ENCODE measurements around the gene BCKDHA.
"Not testable (repeated sequence)": the region's sequence is repeated elsewhere in the genome, so short reads cannot be mapped to it uniquely, and the experiment has no call there.

BCKDHA gene

GRCh38 chr19:41426952-41427646 lies 29.5 kb downstream of the BCKDHA start, which contains the start of gene B3GNT8:
TSS of gene B3GNT8 (minus strand) at chr19:41427374. CDS start at chr19:41426778, 596 bp downstream.
- no peak for DNase-seq

DNA sequence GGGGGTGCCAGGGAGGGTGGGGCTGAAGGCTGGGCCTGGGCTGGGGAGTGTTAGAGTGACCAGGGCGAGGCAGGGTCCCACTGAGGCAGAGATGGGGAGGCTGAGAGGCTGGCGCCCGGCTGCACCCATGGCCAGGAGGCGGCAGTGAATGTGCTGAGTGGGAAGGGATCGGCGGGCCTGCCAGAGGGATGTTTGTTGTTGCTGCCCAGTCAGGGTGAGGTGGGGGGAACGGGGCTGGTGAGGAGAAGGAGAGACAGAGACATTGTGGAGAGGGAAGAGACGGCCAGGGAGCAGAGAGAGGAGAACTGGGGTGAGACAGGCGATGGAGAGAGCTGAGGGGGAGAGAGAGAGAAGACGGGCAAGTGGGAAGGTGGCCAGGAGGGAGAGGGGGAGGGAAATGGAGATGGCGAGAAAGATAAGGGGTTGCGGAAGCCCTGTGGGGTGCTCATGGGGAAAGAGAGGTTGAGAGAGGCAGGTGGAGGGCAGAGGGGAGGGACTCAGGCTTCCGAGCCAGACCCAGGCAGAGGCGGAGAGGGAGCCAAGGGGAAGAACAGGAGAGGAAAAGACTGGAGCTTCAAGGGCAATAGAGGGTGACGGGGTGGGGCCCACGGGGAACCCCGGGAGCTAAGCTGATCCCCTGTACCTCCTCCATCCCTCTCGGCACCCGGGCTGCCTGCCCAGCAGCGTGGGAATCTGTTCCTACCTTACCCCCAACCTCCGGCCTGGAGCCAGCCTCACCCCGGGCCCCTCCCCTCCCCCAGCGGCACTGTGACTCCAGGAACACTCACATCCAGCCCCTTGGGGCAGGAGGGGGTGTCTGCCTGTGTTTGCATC lies 30.2 kb downstream of the BCKDHA start:
- no peak for DNase-seq

GRCh38 chr19:41428481-41428859 lies 30.9 kb downstream of the BCKDHA start:
- DNase-seq: no peak

GRCh38 chr19:41430922-41431321 lies 33.3 kb downstream of the BCKDHA start:
- DNase-seq: no peak

DNA sequence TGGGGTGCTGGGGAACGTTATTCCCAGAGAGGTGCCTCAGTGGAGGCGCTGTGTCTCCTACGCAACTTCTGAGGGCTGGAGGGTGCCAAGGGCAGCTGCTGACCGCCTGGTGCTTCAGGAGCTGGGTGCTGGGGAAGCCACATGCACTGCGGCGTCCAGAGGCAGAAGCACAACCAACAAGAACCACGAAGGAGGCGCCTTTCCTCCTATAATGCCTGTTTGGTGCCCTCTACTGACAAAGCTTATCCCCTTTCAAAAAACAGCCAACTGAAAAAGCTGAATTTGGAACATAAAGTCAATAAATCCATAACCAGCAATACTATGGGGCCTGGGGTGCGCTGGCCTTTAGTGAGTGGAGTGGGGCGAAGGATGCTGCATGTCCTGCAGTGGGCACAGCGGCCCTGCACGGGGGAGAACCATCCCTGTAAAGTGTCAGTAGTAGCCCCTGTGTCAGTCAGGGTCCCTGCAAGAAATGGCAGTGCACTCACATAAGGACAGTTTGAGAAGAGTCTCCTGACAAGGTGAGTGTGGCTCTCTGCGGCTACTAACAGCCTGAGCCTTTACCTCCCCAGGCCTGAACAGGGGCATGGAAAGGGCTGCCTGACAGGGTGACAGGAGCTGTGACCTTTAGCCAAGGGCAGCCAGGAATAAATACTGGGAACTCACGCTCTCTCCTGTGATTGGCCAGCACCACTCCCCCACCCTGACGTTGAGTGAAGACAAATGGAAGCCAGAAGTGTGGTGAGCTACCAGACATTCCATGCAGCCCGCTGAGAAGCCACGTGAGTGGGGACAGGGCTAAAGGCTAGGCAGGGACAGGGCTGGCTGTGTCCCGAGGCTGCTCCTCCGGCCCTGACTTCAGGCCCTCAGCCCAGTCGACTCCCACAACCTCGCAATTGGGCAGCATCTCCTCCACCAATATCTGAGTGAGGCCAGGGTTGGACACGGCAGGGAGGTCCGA lies 34.1 kb downstream of the BCKDHA start:
- no peak for DNase-seq

GRCh38 chr19:41433171-41433570 lies 35.6 kb downstream of the BCKDHA start:
- no peak for DNase-seq

DNA sequence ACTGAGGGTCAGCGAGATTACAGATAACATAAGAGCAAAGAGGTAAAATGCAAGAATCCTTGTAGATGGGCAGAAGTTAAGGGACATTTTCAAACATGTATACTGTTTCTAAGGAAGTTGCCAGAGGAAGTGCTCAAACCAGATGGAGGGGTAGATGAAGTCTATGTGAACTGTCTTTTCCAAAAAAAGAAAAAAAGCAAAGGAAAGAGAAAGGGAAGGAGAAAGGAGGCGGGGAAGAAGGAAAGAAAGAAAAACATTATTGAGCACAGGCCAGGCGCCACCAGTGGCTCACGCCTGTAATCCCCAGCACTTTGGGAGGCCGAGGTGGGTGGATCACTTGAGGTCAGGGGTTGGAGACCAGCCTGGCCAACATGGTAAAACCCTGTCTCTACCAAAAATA lies 36.8 kb downstream of the BCKDHA start:
- DNase-seq: no peak

DNA sequence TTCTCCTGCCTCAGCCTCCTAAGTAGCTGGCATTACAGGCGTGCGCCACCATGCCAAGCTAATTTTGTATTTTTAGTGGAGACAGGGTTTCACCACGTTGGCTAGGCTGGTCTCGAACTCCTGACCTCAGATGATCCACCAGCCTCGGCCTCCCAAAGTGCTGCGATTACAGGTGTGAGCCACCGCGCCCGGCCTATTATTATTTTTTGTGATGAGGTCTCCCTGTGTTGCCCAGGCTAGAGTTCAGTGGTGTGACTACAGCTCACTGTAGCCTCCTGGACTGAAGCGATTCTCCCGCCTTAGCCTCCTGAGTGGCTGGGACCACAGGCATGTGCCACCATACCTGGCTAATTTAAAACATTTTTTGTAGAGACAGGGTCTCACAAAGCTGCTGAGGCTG lies 37.8 kb downstream of the BCKDHA start:
- DNase-seq: not testable (repeated sequence)

DNA sequence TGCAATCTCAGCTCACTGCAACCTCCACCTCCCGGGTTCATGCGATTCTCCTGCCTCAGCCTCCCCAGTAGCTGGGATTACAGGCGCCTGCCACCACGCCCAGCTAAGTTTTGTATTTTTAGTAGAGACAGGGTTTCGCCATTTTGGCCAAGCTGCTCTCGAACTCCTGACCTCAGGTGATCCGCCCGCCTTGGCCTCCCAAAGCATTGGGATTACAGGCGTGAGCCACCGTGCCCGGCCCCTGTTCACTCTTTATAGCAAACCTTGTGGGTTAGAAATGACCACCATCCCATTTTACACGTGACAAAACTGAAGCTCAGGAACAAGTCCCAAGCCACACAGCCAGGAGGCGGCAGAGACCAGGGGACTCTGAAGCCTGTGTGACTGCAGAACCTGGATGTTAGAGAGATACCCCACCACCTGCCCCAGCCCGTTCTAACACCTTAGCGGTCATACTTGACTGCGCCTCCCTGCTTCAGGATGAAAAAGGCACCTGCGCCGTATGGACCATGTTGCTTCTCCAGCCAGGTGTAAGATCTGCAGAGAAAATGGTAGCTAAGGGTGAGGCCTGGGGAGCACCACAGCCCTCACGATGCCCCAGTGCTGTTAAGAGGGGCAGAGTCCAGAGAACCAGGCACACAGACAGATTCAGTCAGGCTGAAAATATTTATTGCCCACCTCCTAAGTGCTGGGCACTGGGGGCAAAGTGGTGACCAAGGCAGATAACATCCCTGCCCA lies 38.5 kb downstream of the BCKDHA start:
- no peak for DNase-seq

- no peak for DNase-seq
Measured at GRCh38 chr19:41436674-41436951, 39.0 kb downstream of the BCKDHA start.

- no peak for DNase-seq
Measured at GRCh38 chr19:41437944-41438574, 40.4 kb downstream of the BCKDHA start.

GRCh38 chr19:41439441-41440222 lies 42.0 kb downstream of the BCKDHA start, which contains the start of gene DMAC2:
TSS of gene DMAC2 (minus strand) at chr19:41439912. CDS start at chr19:41439899, 13 bp downstream.
- DNase-seq: peak; percentile 84

GRCh38 chr19:41441321-41441945 lies 43.8 kb downstream of the BCKDHA start:
- no peak for DNase-seq

GRCh38 chr19:41442473-41443355 lies 45.1 kb downstream of the BCKDHA start, which contains the start of gene ERICH4:
TSS of gene ERICH4 (plus strand) at chr19:41443156. CDS start at chr19:41443170, 14 bp downstream.
- DNase-seq: no peak

DNA sequence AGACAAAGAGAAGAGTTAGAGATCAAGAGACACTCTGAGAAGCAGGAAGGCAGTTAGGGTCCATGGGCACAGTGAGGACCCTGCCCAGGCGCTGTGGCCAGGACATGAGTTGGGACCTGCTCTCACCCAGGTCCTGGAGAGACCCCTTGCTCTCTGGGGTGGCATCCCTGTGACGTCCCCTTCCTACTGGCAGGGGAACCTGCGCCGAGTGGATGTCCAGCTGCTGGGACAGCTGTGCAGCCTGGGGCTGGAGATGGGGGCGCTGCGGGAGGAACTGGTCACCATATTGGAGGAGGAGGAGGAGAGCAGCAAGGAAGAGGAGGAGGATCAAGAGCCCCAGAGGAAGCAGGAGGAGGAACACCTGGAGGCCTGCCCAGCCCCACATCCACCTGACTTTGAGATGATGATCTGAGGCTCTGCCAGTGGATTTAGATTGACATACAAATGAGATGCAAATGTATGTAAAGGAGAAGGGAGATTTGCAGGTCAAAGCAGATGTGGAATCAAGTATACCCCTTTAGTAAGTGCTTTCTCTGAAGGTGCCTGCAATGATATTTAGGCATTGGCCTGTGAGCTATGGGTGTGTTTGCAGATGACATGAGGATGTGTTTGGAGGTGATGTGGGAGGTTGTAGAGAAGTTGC lies 46.3 kb downstream of the BCKDHA start:
- DNase-seq: no peak

DNA sequence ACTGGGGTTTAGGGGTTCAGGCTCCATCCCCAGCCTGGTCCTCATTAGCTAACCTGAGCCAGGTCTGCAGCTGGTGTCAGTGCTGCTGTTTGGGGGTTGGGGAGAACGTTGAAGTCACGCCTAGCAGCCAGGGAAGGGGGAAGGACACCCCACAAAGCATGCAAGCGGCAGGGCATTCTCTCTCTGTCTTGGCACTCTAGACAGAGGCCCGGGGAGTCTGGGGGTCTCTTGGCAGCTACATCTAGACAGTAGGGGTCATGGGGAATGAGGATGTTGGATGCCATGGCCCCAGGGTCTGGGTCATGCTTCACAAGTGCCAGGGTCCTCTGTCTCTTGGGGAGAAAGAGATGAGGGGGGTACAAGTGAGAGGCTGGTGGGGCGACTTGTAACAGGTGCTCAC lies 48.0 kb downstream of the BCKDHA start:
- DNase-seq: no peak

- DNase-seq: no peak
Measured at GRCh38 chr19:41447732-41448332, 50.2 kb downstream of the BCKDHA start.

GRCh38 chr19:41449079-41449864 lies 51.7 kb downstream of the BCKDHA start:
- peak; percentile 7 for DNase-seq
